CD4-positive, alpha-beta T cell treated with Interferon alpha-2 for 1 hour (primary cell): ENCODE data around the gene ADCY4.
"Not testable (repeated sequence)": the region's sequence is repeated elsewhere in the genome, so short reads cannot be mapped to it uniquely, and the experiment has no call there.

Experiments used
- DNase-seq, 2 donors: peaks; one replicate each; pipeline ENCODE4 v3.0.0-alpha.2; 2020 to 2022

ADCY4 gene

GRCh38 chr14:24334431-24335291 lies at the start of gene ADCY4:
Gene ADCY4 (minus strand): TSS chr14:24335071. CDS start chr14:24334652, 419 bp downstream.
- no peak for DNase-seq

- DNase-seq, result no peak
Observed at GRCh38 chr14:24384169-24384568, 49.3 kb upstream of the ADCY4 start.

- DNase-seq, result no peak
Observed at GRCh38 chr14:24382064-24382371, 47.1 kb upstream of the ADCY4 start.

- no peak for DNase-seq
Observed at GRCh38 chr14:24381363-24382063, 46.6 kb upstream of the ADCY4 start.

GRCh38 chr14:24379907-24380730 lies 45.2 kb upstream of the ADCY4 start:
- DNase-seq, result no peak

GRCh38 chr14:24378981-24379906 lies 44.4 kb upstream of the ADCY4 start:
- no peak for DNase-seq

- no peak for DNase-seq
Observed at GRCh38 chr14:24378327-24378726, 43.5 kb upstream of the ADCY4 start.

- no peak for DNase-seq
Observed at GRCh38 chr14:24377657-24378056, 42.8 kb upstream of the ADCY4 start.

- DNase-seq, result no peak
Observed at GRCh38 chr14:24377126-24377525, 42.3 kb upstream of the ADCY4 start.

- DNase-seq, result no peak
Observed at GRCh38 chr14:24376448-24377070, 41.7 kb upstream of the ADCY4 start.

- no peak for DNase-seq
Observed at GRCh38 chr14:24372701-24373416, 38.0 kb upstream of the ADCY4 start.

- DNase-seq, result not testable (repeated sequence)
Observed at GRCh38 chr14:24371605-24372004, 36.7 kb upstream of the ADCY4 start.

- no peak for DNase-seq
Observed at GRCh38 chr14:24370748-24371147, 35.9 kb upstream of the ADCY4 start.

GRCh38 chr14:24369907-24370687 lies 35.2 kb upstream of the ADCY4 start:
- DNase-seq, result no peak

- DNase-seq, result no peak
Observed at GRCh38 chr14:24369463-24369862, 34.6 kb upstream of the ADCY4 start.

- peak; percentile 41 to 55 for DNase-seq
Observed at GRCh38 chr14:24368562-24369252, 33.8 kb upstream of the ADCY4 start.

GRCh38 chr14:24368212-24368561 lies 33.3 kb upstream of the ADCY4 start:
- DNase-seq, result no peak

- DNase-seq, result no peak
Observed at GRCh38 chr14:24367514-24368211, 32.8 kb upstream of the ADCY4 start, which contains the start of gene NFATC4. Gene NFATC4 (plus strand): TSS chr14:24368184. CDS start chr14:24368341, 157 bp downstream.
